ENCODE results near the gene COBL.

The COBL gene

GRCh38 chr7:50988988-50989387, 327.6 kb downstream of the COBL start:
- Histone ChIP-seq H3K4me1 (ENCODE audit: control insufficient read depth, insufficient read depth, low read length) (peaks cover 6% of the 10 kb centered on the region), H3K27ac (ENCODE audit: insufficient read depth, low read depth, low read length, poor library complexity, severe bottlenecking) (no peak overlapping the region), H3K9me3 (ENCODE audit: control insufficient read depth, low read length) (no peaks in the 10 kb centered on the region), H3K27me3 (ENCODE audit: control insufficient read depth, insufficient read depth, low read length, poor library complexity, severe bottlenecking) (no peaks in the 10 kb centered on the region), H3K4me3 (ENCODE audit: insufficient read depth, low read depth, low read length) (no peak overlapping the region), H3K36me3 (ENCODE audit: control insufficient read depth, insufficient read depth, low read length) (no peaks in the 10 kb centered on the region)
- 94 to 100% methylated on average over 1 of the region's 1 CpG for WGBS, 2 experiments

GRCh38 chr7:50988465-50988864, 328.1 kb downstream of the COBL start:
- Histone ChIP-seq H3K4me3 (ENCODE audit: insufficient read depth, low read depth, low read length) (no peak overlapping the region), H3K9me3 (ENCODE audit: control insufficient read depth, low read length) (no peaks in the 10 kb centered on the region), H3K27me3 (ENCODE audit: control insufficient read depth, insufficient read depth, low read length, poor library complexity, severe bottlenecking) (no peaks in the 10 kb centered on the region), H3K36me3 (ENCODE audit: control insufficient read depth, insufficient read depth, low read length) (no peaks in the 10 kb centered on the region), H3K4me1 (ENCODE audit: control insufficient read depth, insufficient read depth, low read length) (peaks cover 6% of the 10 kb centered on the region), H3K27ac (ENCODE audit: insufficient read depth, low read depth, low read length, poor library complexity, severe bottlenecking) (no peak overlapping the region)
- WGBS, 2 experiments, result 65% methylated on average over 6 of the region's 6 CpGs

GRCh38 chr7:50985096-50985495, 331.5 kb downstream of the COBL start:
- no peak overlapping the region for H3K4me3 ChIP-seq (ENCODE audit: insufficient read depth, low read depth, low read length)
- 90 to 98% methylated on average over 3 of the region's 4 CpGs for WGBS, 2 experiments
- H3K9me3 ChIP-seq (ENCODE audit: control insufficient read depth, low read length), result no peaks in the 10 kb centered on the region
- no peaks in the 10 kb centered on the region for H3K36me3 ChIP-seq (ENCODE audit: control insufficient read depth, insufficient read depth, low read length)
- no peak overlapping the region for H3K27ac ChIP-seq (ENCODE audit: insufficient read depth, low read depth, low read length, poor library complexity, severe bottlenecking)
- H3K27me3 ChIP-seq (ENCODE audit: control insufficient read depth, insufficient read depth, low read length, poor library complexity, severe bottlenecking), result no peaks in the 10 kb centered on the region
- H3K4me1 ChIP-seq (ENCODE audit: control insufficient read depth, insufficient read depth, low read length), result peaks cover 6% of the 10 kb centered on the region

GRCh38 chr7:50983850-50984249, 332.8 kb downstream of the COBL start:
- Histone ChIP-seq H3K27me3 (ENCODE audit: control insufficient read depth, insufficient read depth, low read length, poor library complexity, severe bottlenecking) (no peaks in the 10 kb centered on the region), H3K27ac (ENCODE audit: insufficient read depth, low read depth, low read length, poor library complexity, severe bottlenecking) (no peak overlapping the region), H3K4me1 (ENCODE audit: control insufficient read depth, insufficient read depth, low read length) (peaks cover 6% of the 10 kb centered on the region), H3K36me3 (ENCODE audit: control insufficient read depth, insufficient read depth, low read length) (no peaks in the 10 kb centered on the region), H3K9me3 (ENCODE audit: control insufficient read depth, low read length) (no peaks in the 10 kb centered on the region), H3K4me3 (ENCODE audit: insufficient read depth, low read depth, low read length) (no peak overlapping the region)
- 35 to 39% methylated on average over 1 of the region's 1 CpG for WGBS, 2 experiments

- H3K4me3 ChIP-seq (ENCODE audit: insufficient read depth, low read depth, low read length), result no peak overlapping the region
- H3K27me3 ChIP-seq (ENCODE audit: control insufficient read depth, insufficient read depth, low read length, poor library complexity, severe bottlenecking), result no peaks in the 10 kb centered on the region
- WGBS, 2 experiments, result 51 to 68% methylated on average over 2 of the region's 2 CpGs
- H3K27ac ChIP-seq (ENCODE audit: insufficient read depth, low read depth, low read length, poor library complexity, severe bottlenecking), result no peak overlapping the region
- no peaks in the 10 kb centered on the region for H3K4me1 ChIP-seq (ENCODE audit: control insufficient read depth, insufficient read depth, low read length)
- no peaks in the 10 kb centered on the region for H3K9me3 ChIP-seq (ENCODE audit: control insufficient read depth, low read length)
- H3K36me3 ChIP-seq (ENCODE audit: control insufficient read depth, insufficient read depth, low read length), result no peaks in the 10 kb centered on the region
These were observed 334.0 kb downstream of the COBL start for GRCh38 chr7:50982626-50983025.

- Histone ChIP-seq H3K4me3 (ENCODE audit: insufficient read depth, low read depth, low read length) (no peak overlapping the region), H3K27ac (ENCODE audit: insufficient read depth, low read depth, low read length, poor library complexity, severe bottlenecking) (no peak overlapping the region), H3K36me3 (ENCODE audit: control insufficient read depth, insufficient read depth, low read length) (no peaks in the 10 kb centered on the region), H3K4me1 (ENCODE audit: control insufficient read depth, insufficient read depth, low read length) (no peaks in the 10 kb centered on the region), H3K9me3 (ENCODE audit: control insufficient read depth, low read length) (no peaks in the 10 kb centered on the region), H3K27me3 (ENCODE audit: control insufficient read depth, insufficient read depth, low read length, poor library complexity, severe bottlenecking) (no peaks in the 10 kb centered on the region)
- WGBS, 2 experiments, result 88 to 89% methylated on average over 6 of the region's 6 CpGs
These were observed 334.9 kb downstream of the COBL start for GRCh38 chr7:50981743-50982142.

- no peaks in the 10 kb centered on the region for H3K9me3 ChIP-seq (ENCODE audit: control insufficient read depth, low read length)
- no peak overlapping the region for H3K27ac ChIP-seq (ENCODE audit: insufficient read depth, low read depth, low read length, poor library complexity, severe bottlenecking)
- H3K27me3 ChIP-seq (ENCODE audit: control insufficient read depth, insufficient read depth, low read length, poor library complexity, severe bottlenecking), result no peaks in the 10 kb centered on the region
- no peaks in the 10 kb centered on the region for H3K4me1 ChIP-seq (ENCODE audit: control insufficient read depth, insufficient read depth, low read length)
- H3K36me3 ChIP-seq (ENCODE audit: control insufficient read depth, insufficient read depth, low read length), result no peaks in the 10 kb centered on the region
- WGBS, 2 experiments, result 100% methylated on average over 2 to 3 of the region's 3 CpGs
- H3K4me3 ChIP-seq (ENCODE audit: insufficient read depth, low read depth, low read length), result no peak overlapping the region
These were observed 336.2 kb downstream of the COBL start for GRCh38 chr7:50980411-50980810.

GRCh38 chr7:50978633-50979215, 337.9 kb downstream of the COBL start:
- Histone ChIP-seq H3K4me3 (ENCODE audit: insufficient read depth, low read depth, low read length) (no peak overlapping the region), H3K36me3 (ENCODE audit: control insufficient read depth, insufficient read depth, low read length) (no peaks in the 10 kb centered on the region), H3K27me3 (ENCODE audit: control insufficient read depth, insufficient read depth, low read length, poor library complexity, severe bottlenecking) (no peaks in the 10 kb centered on the region), H3K9me3 (ENCODE audit: control insufficient read depth, low read length) (no peaks in the 10 kb centered on the region), H3K4me1 (ENCODE audit: control insufficient read depth, insufficient read depth, low read length) (no peaks in the 10 kb centered on the region), H3K27ac (ENCODE audit: insufficient read depth, low read depth, low read length, poor library complexity, severe bottlenecking) (no peak overlapping the region)
- 90 to 91% methylated on average over 1 to 2 of the region's 2 CpGs for WGBS, 2 experiments

- WGBS, 2 experiments, result 93 to 96% methylated on average over 1 of the region's 1 CpG
- no peak overlapping the region for H3K27ac ChIP-seq (ENCODE audit: insufficient read depth, low read depth, low read length, poor library complexity, severe bottlenecking)
- no peaks in the 10 kb centered on the region for H3K4me1 ChIP-seq (ENCODE audit: control insufficient read depth, insufficient read depth, low read length)
- no peaks in the 10 kb centered on the region for H3K9me3 ChIP-seq (ENCODE audit: control insufficient read depth, low read length)
- no peaks in the 10 kb centered on the region for H3K27me3 ChIP-seq (ENCODE audit: control insufficient read depth, insufficient read depth, low read length, poor library complexity, severe bottlenecking)
- H3K36me3 ChIP-seq (ENCODE audit: control insufficient read depth, insufficient read depth, low read length), result no peaks in the 10 kb centered on the region
- H3K4me3 ChIP-seq (ENCODE audit: insufficient read depth, low read depth, low read length), result no peak overlapping the region
These were observed 339.2 kb downstream of the COBL start for GRCh38 chr7:50977421-50977820.

GRCh38 chr7:50976064-50976463, 340.5 kb downstream of the COBL start:
- Histone ChIP-seq H3K36me3 (ENCODE audit: control insufficient read depth, insufficient read depth, low read length) (no peaks in the 10 kb centered on the region), H3K9me3 (ENCODE audit: control insufficient read depth, low read length) (no peaks in the 10 kb centered on the region), H3K4me3 (ENCODE audit: insufficient read depth, low read depth, low read length) (no peak overlapping the region), H3K27ac (ENCODE audit: insufficient read depth, low read depth, low read length, poor library complexity, severe bottlenecking) (no peak overlapping the region), H3K27me3 (ENCODE audit: control insufficient read depth, insufficient read depth, low read length, poor library complexity, severe bottlenecking) (no peaks in the 10 kb centered on the region), H3K4me1 (ENCODE audit: control insufficient read depth, insufficient read depth, low read length) (no peaks in the 10 kb centered on the region)
- 96 to 98% methylated on average over 2 of the region's 4 CpGs for WGBS, 2 experiments

GRCh38 chr7:50974240-50974639, 342.4 kb downstream of the COBL start:
- H3K9me3 ChIP-seq (ENCODE audit: control insufficient read depth, low read length), result no peaks in the 10 kb centered on the region
- 91 to 96% methylated on average over 5 of the region's 5 CpGs for WGBS, 2 experiments
- H3K4me1 ChIP-seq (ENCODE audit: control insufficient read depth, insufficient read depth, low read length), result no peaks in the 10 kb centered on the region
- no peak overlapping the region for H3K27ac ChIP-seq (ENCODE audit: insufficient read depth, low read depth, low read length, poor library complexity, severe bottlenecking)
- H3K36me3 ChIP-seq (ENCODE audit: control insufficient read depth, insufficient read depth, low read length), result no peaks in the 10 kb centered on the region
- H3K4me3 ChIP-seq (ENCODE audit: insufficient read depth, low read depth, low read length), result no peak overlapping the region
- no peaks in the 10 kb centered on the region for H3K27me3 ChIP-seq (ENCODE audit: control insufficient read depth, insufficient read depth, low read length, poor library complexity, severe bottlenecking)
